ENCODE data around the gene EIF5A. TPM values are rescaled to one million over a fixed set of nuclear protein-coding genes. Genes with fewer than 3 reads are reported as not detected.
"Not testable (repeated sequence)": the region's sequence is repeated elsewhere in the genome, so short reads cannot be mapped to it uniquely, and the experiment has no call there.

The EIF5A gene
- total and polyA plus RNA-seq, 4 donors = 179 to 506 (median 302) TPM

GRCh38 chr17:7329997-7330637, 22.7 kb downstream of the EIF5A start:
- no peak for TF ChIP-seq MAX (IDR thresholded peaks at IDR 0.05)
- TF ChIP-seq GABPA (IDR thresholded peaks at IDR 0.05 in 1 of 2, conservative IDR thresholded peaks at IDR 0.05 in 1 of 2) = no peak
- no peak for TF ChIP-seq FOXA2 (IDR thresholded peaks at IDR 0.05)
- TF ChIP-seq EGR1 (IDR thresholded peaks at IDR 0.05; ENCODE audit: low read depth in 2 of 2) = no peak
- TF ChIP-seq TAF1 (conservative IDR thresholded peaks at IDR 0.05) = no peak
- no peak for TF ChIP-seq HNF4A (conservative IDR thresholded peaks at IDR 0.05)
- no peak for TF ChIP-seq NR2F2 (IDR thresholded peaks at IDR 0.05)
- TF ChIP-seq SP1 (IDR thresholded peaks at IDR 0.05) = no peak
- TF ChIP-seq FOXA1 (IDR thresholded peaks at IDR 0.05) = no peak
- no peak for TF ChIP-seq CTCF (IDR thresholded peaks at IDR 0.05; ENCODE audit: low read depth, low read length, missing input control)
- H3K36me3 ChIP-seq (ENCODE audit: control insufficient read depth in 4 of 4, insufficient read depth in 3 of 4, low read depth in 1 of 4, low read length in 3 of 4) = peaks cover 0 to 14% (median 4%) of the 10 kb centered on the region in 4 donors
- H3K9ac ChIP-seq (ENCODE audit: low read depth in 1 of 2, low read length in 2 of 2) = peak overlapping the region in 1 of 2 donors; percentile 68
- H3K27ac ChIP-seq (ENCODE audit: low read depth in 1 of 2, low read length in 2 of 2) = peak overlapping the region; percentile 65 to 82
- H3K9me3 ChIP-seq (ENCODE audit: control insufficient read depth in 4 of 4, low read length in 3 of 4) = no peaks in the 10 kb centered on the region
- H3K4me1 ChIP-seq (ENCODE audit: control insufficient read depth in 4 of 4, insufficient read depth in 4 of 4, low read length in 3 of 4) = peaks cover 8 to 22% (median 15%) of the 10 kb centered on the region in 4 donors
- DNase-seq (ENCODE audit: low spot score) = peak; percentile 85
- 1% methylated on average over 34 of the region's 34 CpGs for WGBS
- no peaks in the 10 kb centered on the region for H3K27me3 ChIP-seq (ENCODE audit: control insufficient read depth in 4 of 4, insufficient read depth in 4 of 4, low read length in 3 of 4)
- peak overlapping the region; percentile 70 to 93 (median 84) for H3K4me3 ChIP-seq (ENCODE audit: low read depth in 1 of 3, low read length in 3 of 3)

- Histone ChIP-seq H3K4me1 (ENCODE audit: control insufficient read depth in 4 of 4, insufficient read depth in 4 of 4, low read length in 3 of 4) (peaks cover 8 to 22% (median 15%) of the 10 kb centered on the region in 4 donors), H3K4me3 (ENCODE audit: low read depth in 1 of 3, low read length in 3 of 3) (peak overlapping the region in 2 of 3 donors; percentile 15 to 84), H3K36me3 (ENCODE audit: control insufficient read depth in 4 of 4, insufficient read depth in 3 of 4, low read depth in 1 of 4, low read length in 3 of 4) (peaks cover 0 to 9% (median 3%) of the 10 kb centered on the region in 4 donors), H3K27me3 (ENCODE audit: control insufficient read depth in 4 of 4, insufficient read depth in 4 of 4, low read length in 3 of 4) (no peaks in the 10 kb centered on the region), H3K9ac (ENCODE audit: low read depth in 1 of 2, low read length in 2 of 2) (no peak overlapping the region), H3K27ac (ENCODE audit: low read depth in 1 of 2, low read length in 2 of 2) (peak overlapping the region; percentile 65 to 82), H3K9me3 (ENCODE audit: control insufficient read depth in 4 of 4, low read length in 3 of 4) (no peaks in the 10 kb centered on the region)
- WGBS = 75% methylated on average over 13 of the region's 13 CpGs
- TF ChIP-seq GABPA (IDR thresholded peaks at IDR 0.05 in 1 of 2, conservative IDR thresholded peaks at IDR 0.05 in 1 of 2) = no peak
- DNase-seq (ENCODE audit: low spot score) = no peak
These were observed 23.2 kb downstream of the EIF5A start for GRCh38 chr17:7330638-7331015.

GRCh38 chr17:7332111-7332510, 24.7 kb downstream of the EIF5A start:
- TF ChIP-seq HNF4G (IDR thresholded peaks at IDR 0.05) = no peak
- TF ChIP-seq FOXA2 (IDR thresholded peaks at IDR 0.05) = no peak
- no peak for TF ChIP-seq ZBTB33 (IDR thresholded peaks at IDR 0.05)
- no peak for TF ChIP-seq GABPA (IDR thresholded peaks at IDR 0.05 in 1 of 2, conservative IDR thresholded peaks at IDR 0.05 in 1 of 2)
- TF ChIP-seq RAD21 (IDR thresholded peaks at IDR 0.05) = no peak
- no peak for TF ChIP-seq EGR1 (IDR thresholded peaks at IDR 0.05; ENCODE audit: low read depth in 2 of 2)
- DNase-seq (ENCODE audit: low spot score) = no peak

GRCh38 chr17:7332600-7333069, 25.2 kb downstream of the EIF5A start:
- peaks cover 8 to 21% (median 15%) of the 10 kb centered on the region in 4 donors for H3K4me1 ChIP-seq (ENCODE audit: control insufficient read depth in 4 of 4, insufficient read depth in 4 of 4, low read length in 3 of 4)
- not testable (repeated sequence) for H3K4me3 ChIP-seq (ENCODE audit: low read depth in 1 of 3, low read length in 3 of 3); H3K9me3 ChIP-seq (ENCODE audit: control insufficient read depth in 4 of 4, low read length in 3 of 4); DNase-seq (ENCODE audit: low spot score); H3K9ac ChIP-seq (ENCODE audit: low read depth in 1 of 2, low read length in 2 of 2); H3K36me3 ChIP-seq (ENCODE audit: control insufficient read depth in 4 of 4, insufficient read depth in 3 of 4, low read depth in 1 of 4, low read length in 3 of 4); H3K27ac ChIP-seq (ENCODE audit: low read depth in 1 of 2, low read length in 2 of 2); H3K27me3 ChIP-seq (ENCODE audit: control insufficient read depth in 4 of 4, insufficient read depth in 4 of 4, low read length in 3 of 4)
- 51% methylated on average over 14 of the region's 14 CpGs for WGBS

More at GRCh38 chr17:7332111-7332510, 24.7 kb downstream of the EIF5A start:
- Histone ChIP-seq H3K27ac (ENCODE audit: low read depth in 1 of 2, low read length in 2 of 2) (no peak overlapping the region), H3K9me3 (ENCODE audit: control insufficient read depth in 4 of 4, low read length in 3 of 4) (no peaks in the 10 kb centered on the region), H3K9ac (ENCODE audit: low read depth in 1 of 2, low read length in 2 of 2) (no peak overlapping the region), H3K27me3 (ENCODE audit: control insufficient read depth in 4 of 4, insufficient read depth in 4 of 4, low read length in 3 of 4) (no peaks in the 10 kb centered on the region), H3K36me3 (ENCODE audit: control insufficient read depth in 4 of 4, insufficient read depth in 3 of 4, low read depth in 1 of 4, low read length in 3 of 4) (peaks cover 0 to under 1% (median 0%) of the 10 kb centered on the region in 4 donors), H3K4me1 (ENCODE audit: control insufficient read depth in 4 of 4, insufficient read depth in 4 of 4, low read length in 3 of 4) (peaks cover 8 to 22% (median 15%) of the 10 kb centered on the region in 4 donors), H3K4me3 (ENCODE audit: low read depth in 1 of 3, low read length in 3 of 3) (no peak overlapping the region)
- WGBS = 51% methylated on average over 7 of the region's 7 CpGs
